Measurements from ENCODE around the gene ZXDA. TPM values are rescaled to one million over a fixed set of nuclear protein-coding genes. Genes with fewer than 3 reads are reported as not detected.

ZXDA gene
- total RNA-seq, 1 experiment from 2014 or later: not detected

DNA sequence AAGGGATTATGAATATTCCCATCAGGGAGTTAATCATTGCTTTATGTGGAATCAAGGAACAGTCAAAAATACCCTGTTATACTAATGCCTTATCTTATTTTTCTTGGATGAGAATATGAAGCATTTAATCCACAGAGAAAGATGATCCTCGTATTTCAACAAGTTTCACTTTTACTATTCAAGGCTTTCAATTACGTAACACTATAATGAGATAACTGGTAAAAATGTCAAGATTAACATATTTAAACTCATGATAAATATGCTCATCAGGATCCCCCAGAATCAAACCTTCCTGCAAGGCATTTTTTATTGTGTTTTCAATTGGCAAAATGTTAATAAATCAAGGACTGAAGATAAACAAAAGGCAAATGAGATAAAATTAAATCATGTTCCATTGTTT is 5.1 kb downstream of the ZXDA start:
- DNase-seq: no peak
- Histone ChIP-seq H2BK120ac (ENCODE audit: low read depth, low read length, poor library complexity, severe bottlenecking) (no peak overlapping the region), H3K79me1 (ENCODE audit: insufficient read depth, low read depth, low read length, poor library complexity, severe bottlenecking) (no peaks in the 10 kb centered on the region), H3K79me2 (ENCODE audit: insufficient read depth, low read length) (no peaks in the 10 kb centered on the region), H4K8ac (replicated peaks; ENCODE audit: insufficient read length, low read depth, low read length) (no peak overlapping the region), H2BK20ac (ENCODE audit: low read depth, low read length, poor library complexity, severe bottlenecking) (no peak overlapping the region), H3K23me2 (ENCODE audit: insufficient read length, low read depth, low read length, poor library complexity, severe bottlenecking) (no peaks in the 10 kb centered on the region), H3K14ac (ENCODE audit: insufficient read depth, low read length) (no peak overlapping the region), H3K4me2 (ENCODE audit: insufficient read depth, insufficient read length, low read length) (no peak overlapping the region), H3K18ac (ENCODE audit: insufficient read length, low read depth, low read length) (no peak overlapping the region), H4K5ac (ENCODE audit: insufficient read length, low read depth, low read length) (no peak overlapping the region), H2BK12ac (ENCODE audit: insufficient read length, low read depth, low read length) (no peak overlapping the region), H3K27me3 (ENCODE audit: insufficient read depth, low read length) (no peaks in the 10 kb centered on the region), H3K9me3 (ENCODE audit: control insufficient read depth, low read depth, low read length) (peaks cover 19% of the 10 kb centered on the region), H3K23ac (ENCODE audit: insufficient read length, low read depth, low read length) (no peak overlapping the region), H2AFZ (ENCODE audit: low read length) (no peak overlapping the region), H4K20me1 (ENCODE audit: control insufficient read depth, insufficient read depth, insufficient read length) (no peaks in the 10 kb centered on the region), H3K4me1 (ENCODE audit: insufficient read depth, low read length) (no peaks in the 10 kb centered on the region), H3T11ph (ENCODE audit: low read length) (no peak overlapping the region), H2BK5ac (ENCODE audit: insufficient read length, low read length) (no peak overlapping the region), H3K56ac (ENCODE audit: insufficient read length, low read depth, low read length) (no peak overlapping the region), H3K27ac (ENCODE audit: insufficient read length, low read depth, low read length) (no peak overlapping the region), H3K4ac (ENCODE audit: low read depth, low read length) (no peak overlapping the region), H3K9ac (ENCODE audit: extremely low read depth, insufficient read length, low read length) (no peak overlapping the region), H2BK15ac (ENCODE audit: low read depth, low read length) (no peak overlapping the region), H4K91ac (ENCODE audit: insufficient read length, low read depth, low read length) (no peak overlapping the region), H2AK5ac (ENCODE audit: insufficient read length, low read length) (no peak overlapping the region)
- H3K36me3 Mint-ChIP-seq (ENCODE audit: insufficient read depth in 1 of 3, low read depth in 3 of 3): peaks cover 0 to 5% (median 3%) of the 10 kb centered on the region in 3 experiments; a peak in 4 of 7 replicates
- no peak overlapping the region for H3K4me3 Mint-ChIP-seq
- TF ChIP-seq, protein P1, sequence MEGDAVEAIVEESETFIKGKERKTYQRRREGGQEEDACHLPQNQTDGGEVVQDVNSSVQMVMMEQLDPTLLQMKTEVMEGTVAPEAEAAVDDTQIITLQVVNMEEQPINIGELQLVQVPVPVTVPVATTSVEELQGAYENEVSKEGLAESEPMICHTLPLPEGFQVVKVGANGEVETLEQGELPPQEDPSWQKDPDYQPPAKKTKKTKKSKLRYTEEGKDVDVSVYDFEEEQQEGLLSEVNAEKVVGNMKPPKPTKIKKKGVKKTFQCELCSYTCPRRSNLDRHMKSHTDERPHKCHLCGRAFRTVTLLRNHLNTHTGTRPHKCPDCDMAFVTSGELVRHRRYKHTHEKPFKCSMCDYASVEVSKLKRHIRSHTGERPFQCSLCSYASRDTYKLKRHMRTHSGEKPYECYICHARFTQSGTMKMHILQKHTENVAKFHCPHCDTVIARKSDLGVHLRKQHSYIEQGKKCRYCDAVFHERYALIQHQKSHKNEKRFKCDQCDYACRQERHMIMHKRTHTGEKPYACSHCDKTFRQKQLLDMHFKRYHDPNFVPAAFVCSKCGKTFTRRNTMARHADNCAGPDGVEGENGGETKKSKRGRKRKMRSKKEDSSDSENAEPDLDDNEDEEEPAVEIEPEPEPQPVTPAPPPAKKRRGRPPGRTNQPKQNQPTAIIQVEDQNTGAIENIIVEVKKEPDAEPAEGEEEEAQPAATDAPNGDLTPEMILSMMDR (conservative IDR thresholded peaks at IDR 0.05): no peak
- no peaks in the 10 kb centered on the region for H3K4me1 Mint-ChIP-seq
- H3K27ac Mint-ChIP-seq: no peak overlapping the region
- WGBS (ENCODE audit: extremely low coverage, insufficient read length, low lambda C conversion rate): no CpG with 5 or more reads among the region's 2 CpGs
- H3K27me3 Mint-ChIP-seq (ENCODE audit: low read depth): no peaks in the 10 kb centered on the region
- peaks cover 54 to 68% of the 10 kb centered on the region in 2 experiments for H3K9me3 Mint-ChIP-seq

Data from H9 (cell line).